SW480 (cell line): Measurements from ENCODE around the gene SMIM26.
"Not testable (repeated sequence)": the region's sequence is repeated elsewhere in the genome, so short reads cannot be mapped to it uniquely, and the experiment has no call there.

Source experiments
- DNase-seq: peaks from one replicate; pipeline ENCODE4 v3.0.0-alpha.2; 2016; ENCODE audit warnings: low spot score

The SMIM26 gene, protein sequence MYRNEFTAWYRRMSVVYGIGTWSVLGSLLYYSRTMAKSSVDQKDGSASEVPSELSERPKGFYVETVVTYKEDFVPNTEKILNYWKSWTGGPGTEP

GRCh38 chr20:18566892-18567738 is at the start of gene SMIM26:
TSS of gene SMIM26 (plus strand) at chr20:18567432. CDS start at chr20:18567479, 47 bp downstream.
- peak; percentile 90 for DNase-seq

DNA sequence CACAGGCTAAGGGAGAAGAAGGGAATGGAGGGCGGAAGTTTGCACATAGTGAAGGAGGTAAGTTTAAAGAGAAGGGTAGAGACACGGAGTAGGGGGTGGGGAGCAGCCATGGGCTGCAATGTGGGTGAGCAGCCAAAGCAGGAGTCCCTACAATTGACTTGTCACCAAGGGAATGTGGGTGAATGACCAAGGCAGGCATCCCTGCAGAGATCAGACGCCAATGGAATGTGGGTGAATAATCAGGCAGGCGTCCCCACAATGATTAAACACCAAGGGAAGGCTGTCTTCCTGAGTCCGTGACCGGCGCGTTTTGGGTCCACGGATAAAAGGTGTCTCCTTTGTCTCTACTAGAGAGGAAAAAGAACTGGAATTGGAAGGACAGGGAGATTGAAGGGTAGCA is 45.2 kb upstream of the SMIM26 start:
- DNase-seq = not testable (repeated sequence)

- DNase-seq = no peak
These were observed 44.2 kb upstream of the SMIM26 start for GRCh38 chr20:18523066-18523465.

DNA sequence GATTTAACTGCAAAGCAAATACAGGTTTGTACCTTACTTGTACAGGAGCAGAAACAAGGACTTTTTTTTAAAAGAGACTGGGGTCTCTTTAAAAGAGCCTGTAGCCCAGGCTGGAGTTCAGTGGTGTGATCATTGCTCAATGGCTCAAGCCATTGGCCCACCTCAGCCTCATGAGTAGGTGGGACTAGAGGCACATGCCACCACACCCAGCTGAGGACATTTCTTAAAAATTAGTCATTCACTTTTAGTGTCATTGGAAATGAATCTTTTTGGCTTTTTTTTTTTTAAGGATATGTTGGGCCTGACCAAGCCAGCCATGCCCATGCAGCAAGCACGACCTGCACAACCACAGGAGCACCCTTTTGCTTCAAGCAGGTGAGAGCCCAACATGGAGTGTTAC is 42.6 kb upstream of the SMIM26 start:
- no peak for DNase-seq

DNA sequence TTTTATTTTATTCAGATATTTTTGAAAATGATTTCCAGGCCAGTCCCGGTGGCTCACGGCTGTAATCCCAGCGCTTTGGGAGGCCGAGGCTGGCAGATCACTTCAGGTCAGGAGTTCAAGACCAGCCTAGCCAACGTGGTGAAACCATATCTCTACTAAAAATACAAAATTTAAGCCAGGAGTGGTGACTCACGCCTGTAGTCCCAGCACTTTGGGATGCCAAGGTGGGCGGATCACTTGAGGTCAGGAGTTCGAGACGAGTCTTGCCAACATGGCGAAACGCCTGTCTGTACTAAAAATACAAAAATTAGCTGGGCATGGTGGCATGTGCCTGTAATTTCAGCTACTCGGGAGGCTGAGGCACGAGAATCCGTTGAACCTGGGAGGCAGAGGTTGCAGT is 40.5 kb upstream of the SMIM26 start:
- not testable (repeated sequence) for DNase-seq

DNA sequence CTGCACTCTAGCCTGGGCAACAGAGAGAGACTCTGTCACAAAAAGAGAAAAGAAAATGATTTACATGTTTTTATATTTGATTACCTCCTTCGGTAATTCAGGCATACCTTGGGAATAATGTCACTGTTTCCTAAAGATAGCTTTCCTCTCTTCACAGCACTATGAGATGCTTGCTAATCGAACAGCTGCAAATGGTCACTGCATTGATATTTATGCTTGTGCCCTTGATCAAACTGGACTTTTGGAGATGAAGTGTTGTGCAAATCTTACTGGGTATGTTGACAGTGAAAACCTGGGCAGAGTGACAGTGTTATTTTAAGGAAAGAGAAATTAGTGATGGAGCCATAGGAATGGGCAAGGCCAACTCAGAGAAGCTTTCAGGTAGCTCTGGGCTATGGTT is 39.9 kb upstream of the SMIM26 start:
- DNase-seq = no peak

- no peak for DNase-seq
These were observed 39.4 kb upstream of the SMIM26 start for GRCh38 chr20:18527836-18528235.

- DNase-seq = no peak
These were observed 38.2 kb upstream of the SMIM26 start for GRCh38 chr20:18529041-18529440.

- DNase-seq = no peak
These were observed 34.6 kb upstream of the SMIM26 start for GRCh38 chr20:18532626-18533025.

DNA sequence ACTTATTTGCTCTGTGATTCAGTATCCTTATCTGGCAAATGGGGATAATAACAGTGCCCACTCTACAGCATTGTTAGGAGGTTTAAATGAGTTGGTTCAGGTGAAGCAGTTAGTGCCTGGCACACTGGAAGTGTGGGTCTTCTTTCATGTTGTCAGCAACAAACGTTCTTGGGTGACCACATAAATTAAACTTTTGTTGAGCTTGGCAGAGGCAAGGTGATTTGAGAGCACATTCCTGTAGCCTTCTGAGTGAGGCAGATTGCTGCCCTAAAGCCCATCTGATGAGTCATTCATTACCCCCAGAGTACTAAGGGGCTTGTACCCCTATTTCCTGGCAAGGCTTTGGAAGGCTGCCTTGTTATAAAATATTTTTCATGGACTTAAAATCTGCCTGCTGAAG is 33.7 kb upstream of the SMIM26 start:
- no peak for DNase-seq

DNA sequence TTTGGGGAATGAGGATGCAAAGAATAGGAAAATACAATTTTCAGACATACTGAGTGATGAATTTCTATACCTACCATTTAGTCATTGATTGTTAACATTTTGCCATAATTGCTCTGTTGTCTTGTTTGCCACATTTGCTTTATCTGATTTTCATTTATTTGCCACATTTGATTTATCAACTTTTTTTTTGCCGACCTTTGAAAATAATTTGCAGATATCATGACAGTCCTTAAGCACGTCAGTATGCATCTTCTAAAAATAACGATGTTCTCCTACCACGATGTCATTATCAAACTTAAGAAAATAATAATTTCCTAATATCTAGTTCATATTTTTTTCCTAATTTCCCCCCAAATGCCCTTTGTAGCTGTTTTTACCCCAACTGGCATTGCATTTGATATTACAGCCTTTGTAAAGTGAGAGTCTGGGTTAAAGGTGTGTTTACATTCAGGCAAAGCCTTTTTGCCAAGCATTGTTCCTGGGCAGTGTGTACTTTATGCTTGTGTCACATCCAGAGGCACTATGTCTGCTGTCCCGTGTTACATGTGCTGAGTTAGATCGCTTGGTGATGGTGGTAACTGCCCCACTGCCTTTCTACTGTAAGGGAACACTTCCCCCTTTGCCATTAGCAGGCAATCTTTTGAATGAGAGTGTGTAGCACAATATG is 33.1 kb upstream of the SMIM26 start:
- DNase-seq = no peak

- no peak for DNase-seq
These were observed 29.6 kb upstream of the SMIM26 start for GRCh38 chr20:18537651-18538050.

GRCh38 chr20:18541741-18542140 is 25.5 kb upstream of the SMIM26 start:
- no peak for DNase-seq

DNA sequence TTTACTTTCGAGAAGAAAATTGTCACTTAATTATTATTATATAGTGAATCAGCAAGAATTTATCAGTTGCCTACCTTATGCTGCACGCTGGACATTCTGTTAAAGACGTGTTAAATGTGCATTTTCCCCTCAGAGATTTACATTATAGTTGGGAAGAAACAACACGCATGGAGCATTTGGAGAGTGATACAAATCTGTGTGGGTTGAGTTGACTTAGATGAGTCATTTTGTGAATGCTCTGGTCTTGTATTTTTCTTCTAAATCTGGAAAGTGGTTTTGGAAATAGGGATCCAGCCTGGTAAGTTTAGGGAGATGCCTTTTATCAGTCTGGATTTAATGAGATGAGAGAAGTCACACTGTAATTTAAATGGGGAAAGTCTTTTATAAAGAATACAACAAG is 24.0 kb upstream of the SMIM26 start:
- DNase-seq = no peak

DNA sequence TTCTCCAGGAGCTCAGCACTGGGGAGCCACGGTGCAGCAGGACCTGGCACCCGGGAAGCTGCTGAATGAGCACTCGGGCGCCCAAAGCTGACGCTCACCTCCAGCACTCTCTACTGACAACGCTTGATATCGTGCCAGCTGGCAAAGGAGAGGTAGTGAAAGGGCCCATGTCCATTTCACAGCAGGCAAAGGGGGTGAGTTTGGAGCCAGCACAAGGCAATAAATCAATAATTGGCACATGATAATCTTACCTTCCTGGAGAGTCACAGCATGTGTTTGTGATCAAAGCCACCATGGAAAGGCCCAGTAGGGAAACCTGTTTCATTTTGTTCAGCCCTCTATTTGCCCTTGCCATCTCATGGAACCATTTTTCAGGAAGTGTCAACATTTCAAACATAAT is 23.3 kb upstream of the SMIM26 start:
- DNase-seq = no peak

DNA sequence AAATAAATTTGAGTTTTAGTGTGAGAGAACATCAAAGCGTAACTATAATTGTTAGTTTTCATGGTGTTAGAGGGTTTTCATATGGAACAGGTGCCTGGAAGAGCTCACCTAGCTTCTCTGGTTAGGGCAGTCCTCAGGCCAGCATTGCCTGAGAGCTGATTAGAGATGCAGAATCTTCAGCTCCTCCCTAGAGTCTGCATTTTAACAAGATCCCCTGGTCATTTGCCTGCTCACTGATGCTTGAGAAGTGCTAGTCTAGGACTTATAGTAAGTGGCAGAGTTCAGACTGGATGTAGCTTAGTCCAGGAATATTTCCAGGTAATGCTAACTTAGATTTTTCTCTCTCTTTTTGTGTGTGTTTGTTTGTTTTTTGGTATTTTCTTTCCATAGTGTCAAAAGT is 21.7 kb upstream of the SMIM26 start:
- no peak for DNase-seq

DNA sequence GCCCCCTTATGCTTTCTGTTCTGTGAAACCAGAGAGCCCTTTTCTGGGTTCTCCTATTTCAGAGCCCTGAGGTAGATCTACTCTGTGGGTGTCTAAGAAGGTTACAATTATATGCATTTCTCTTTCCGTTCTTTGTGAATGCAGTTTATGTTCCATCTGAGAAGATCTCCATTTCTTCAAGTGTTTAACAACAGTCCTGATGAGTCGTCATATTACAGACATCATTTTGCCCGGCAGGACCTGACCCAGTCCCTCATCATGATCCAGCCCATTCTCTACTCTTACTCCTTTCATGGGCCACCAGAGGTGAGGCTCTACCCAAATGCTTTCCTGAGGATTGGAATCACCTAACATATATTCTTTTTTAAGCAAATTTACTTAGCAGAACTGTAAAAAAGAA is 18.8 kb upstream of the SMIM26 start:
- no peak for DNase-seq

DNA sequence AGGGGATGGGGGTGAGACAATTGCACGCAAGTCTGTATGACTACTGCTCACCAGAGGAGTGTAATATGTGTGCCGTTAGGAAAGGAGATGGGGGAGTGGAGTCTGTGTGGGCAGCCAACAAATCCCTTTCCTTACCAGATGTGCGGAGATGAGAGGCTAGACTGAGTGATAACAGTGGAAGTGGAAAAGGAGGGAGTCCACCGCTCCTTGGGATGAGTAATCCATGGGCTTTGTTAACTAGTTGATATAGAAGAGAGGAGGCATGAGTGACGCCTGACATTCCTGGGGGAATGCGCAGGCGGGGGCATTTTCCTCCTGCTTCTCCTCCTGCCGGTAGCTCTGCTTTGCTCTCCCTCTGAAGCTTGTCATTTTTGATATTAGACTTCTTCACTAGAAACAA is 13.5 kb upstream of the SMIM26 start:
- no peak for DNase-seq

DNA sequence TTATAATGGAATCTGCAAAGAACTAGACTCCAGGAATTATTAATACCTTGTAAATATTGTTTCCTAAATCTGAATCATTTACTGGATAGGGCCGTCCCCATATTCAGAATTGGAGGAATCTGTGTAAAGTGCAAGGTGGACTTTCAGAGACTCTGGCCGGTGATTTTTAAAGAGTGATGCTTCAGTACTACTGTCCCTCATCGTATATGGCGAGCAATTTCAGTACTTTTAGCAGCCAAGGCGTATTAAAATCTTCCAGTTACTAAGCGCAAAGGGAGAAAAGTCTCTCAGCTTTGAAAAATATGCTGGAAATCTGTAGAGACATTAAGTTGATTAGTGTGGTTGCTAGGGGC is 483 bp downstream of the SMIM26 start:
- peak; percentile 6 for DNase-seq

- DNase-seq = no peak
These were observed 3.8 kb downstream of the SMIM26 start for GRCh38 chr20:18571009-18571408.

- DNase-seq = no peak
These were observed 4.3 kb downstream of the SMIM26 start for GRCh38 chr20:18571578-18571977.

DNA sequence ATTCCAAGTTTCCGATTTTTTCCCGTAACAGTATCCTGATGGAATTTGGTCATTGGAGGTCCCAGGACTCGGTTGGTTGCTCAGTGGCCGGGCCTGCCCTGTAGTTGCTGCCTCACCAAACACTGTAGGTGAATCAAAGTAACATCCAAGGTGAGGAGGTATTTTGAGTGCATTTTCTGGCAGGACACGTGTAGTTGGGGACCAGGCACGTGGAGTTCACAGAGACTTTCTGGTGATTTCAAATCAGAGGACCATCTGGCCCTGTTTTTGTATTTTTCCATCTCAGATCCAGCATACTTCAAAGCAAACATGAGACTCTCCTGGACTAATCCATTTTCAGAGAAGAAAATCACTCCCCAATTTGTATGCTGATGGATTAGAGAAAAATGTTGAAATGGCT is 10.7 kb downstream of the SMIM26 start:
- no peak for DNase-seq

- DNase-seq = no peak
These were observed 11.3 kb downstream of the SMIM26 start for GRCh38 chr20:18578581-18578980.

DNA sequence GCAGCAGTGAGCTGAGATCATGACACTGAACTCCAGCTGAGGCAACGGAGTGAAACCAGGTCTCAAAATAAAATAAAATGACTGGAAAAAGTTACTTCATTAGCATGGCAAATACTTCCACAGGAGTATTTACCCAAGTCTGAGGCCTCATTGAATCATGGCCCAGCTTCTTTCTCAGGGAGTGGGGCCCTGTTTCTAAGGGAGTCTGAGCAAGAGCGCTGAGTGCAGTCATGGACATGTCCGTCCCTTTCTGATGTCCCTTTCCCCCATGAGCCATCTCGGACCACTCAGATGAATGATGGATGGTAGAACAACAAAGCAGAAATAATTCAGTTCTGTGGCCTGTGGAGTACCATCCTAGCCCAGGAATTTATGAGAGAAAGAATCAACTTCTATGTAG is 12.8 kb downstream of the SMIM26 start:
- DNase-seq = no peak
